GM18508 (cell line): Measurements from ENCODE around the gene DNASE1L2.
A peak's percentile ranks its signal among the peaks of the same experiment; 100 is the strongest.
"Not testable (repeated sequence)": the region's sequence is repeated elsewhere in the genome, so short reads cannot be mapped to it uniquely, and the experiment has no call there.

Experiments used
- ATAC-seq: cut with Tn5 transposase; IDR thresholded peaks from one replicate; pipeline ENCODE4 v1.9.1; 2021; ENCODE audit warnings: moderate number of reproducible peaks; ENCODE audit not compliant: insufficient read depth, unreplicated experiment

Gene DNASE1L2

DNA sequence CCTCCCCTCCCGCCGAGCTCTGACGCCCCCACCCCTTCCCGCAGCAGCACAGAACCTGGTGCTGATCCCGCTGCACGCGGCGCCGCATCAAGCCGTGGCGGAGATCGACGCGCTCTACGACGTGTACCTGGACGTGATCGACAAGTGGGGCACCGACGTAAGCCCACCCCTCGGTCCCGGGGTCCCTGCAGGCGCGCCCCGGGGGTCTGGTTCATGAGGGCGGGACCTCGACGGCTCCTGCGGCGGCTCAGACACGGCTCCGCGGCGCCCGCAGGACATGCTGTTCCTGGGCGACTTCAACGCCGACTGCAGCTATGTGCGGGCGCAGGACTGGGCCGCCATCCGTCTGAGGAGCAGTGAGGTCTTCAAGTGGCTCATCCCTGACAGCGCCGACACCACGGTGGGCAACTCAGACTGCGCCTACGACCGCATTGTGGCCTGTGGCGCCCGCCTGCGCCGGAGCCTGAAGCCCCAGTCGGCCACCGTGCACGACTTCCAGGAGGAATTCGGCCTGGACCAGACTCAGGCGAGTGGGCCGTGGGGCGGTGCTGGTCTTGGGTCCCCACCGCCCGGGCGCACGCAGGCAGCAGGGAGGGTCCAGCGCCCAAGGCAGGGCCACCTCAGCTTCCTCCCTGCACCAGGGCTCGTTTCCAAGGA is 1.4 kb downstream of the DNASE1L2 start:
- ATAC-seq = no peak

GRCh38 chr16:2238150-2238837 is 2.0 kb downstream of the DNASE1L2 start:
- ATAC-seq = no peak

- no peak for ATAC-seq
Measured at GRCh38 chr16:2238838-2239675, 2.8 kb downstream of the DNASE1L2 start.

GRCh38 chr16:2240331-2240730 is 4.1 kb downstream of the DNASE1L2 start:
- ATAC-seq = not testable (repeated sequence)

GRCh38 chr16:2242598-2242997 is 6.4 kb downstream of the DNASE1L2 start:
- ATAC-seq = no peak

- no peak for ATAC-seq
Measured at GRCh38 chr16:2243031-2243528, 6.8 kb downstream of the DNASE1L2 start.

DNA sequence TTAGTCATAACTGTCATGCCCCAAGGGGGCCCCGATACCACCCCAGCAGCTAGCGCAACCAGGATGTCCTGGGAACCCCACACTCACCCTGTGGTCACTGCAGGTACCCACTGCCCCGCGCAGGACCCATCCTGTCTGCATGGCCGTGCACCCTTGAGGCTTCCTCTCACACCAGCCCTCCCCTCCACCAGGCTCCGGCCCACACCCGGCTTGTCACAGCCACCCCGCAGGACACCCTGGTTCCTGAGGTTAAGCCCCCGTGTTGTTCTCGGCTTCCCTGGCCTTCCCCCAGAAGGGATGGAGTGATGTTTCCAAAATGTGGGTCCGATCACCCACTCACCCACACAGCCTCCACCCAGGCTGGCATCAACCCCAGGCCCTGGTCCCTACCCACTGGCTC is 7.5 kb downstream of the DNASE1L2 start:
- no peak for ATAC-seq

DNA sequence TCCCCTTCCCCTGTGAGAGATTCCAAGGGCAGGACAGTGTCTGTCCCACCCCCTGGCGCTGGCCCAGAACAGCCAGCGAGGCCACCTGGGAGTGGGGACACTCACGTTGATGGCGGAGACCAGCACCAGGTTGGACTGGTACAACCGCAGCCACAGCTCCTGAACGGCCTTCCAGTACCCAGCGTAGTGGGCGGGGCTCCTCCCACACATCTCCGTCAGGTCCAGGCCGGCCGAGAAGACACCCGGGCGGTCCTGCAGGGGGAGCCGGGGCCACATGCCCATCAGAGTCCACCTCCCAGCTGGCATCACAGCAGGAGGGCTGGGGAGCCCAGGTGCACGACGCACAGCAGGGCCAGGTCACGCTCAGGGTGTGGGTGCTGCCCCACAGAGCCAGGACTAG is 8.1 kb downstream of the DNASE1L2 start:
- no peak for ATAC-seq

DNA sequence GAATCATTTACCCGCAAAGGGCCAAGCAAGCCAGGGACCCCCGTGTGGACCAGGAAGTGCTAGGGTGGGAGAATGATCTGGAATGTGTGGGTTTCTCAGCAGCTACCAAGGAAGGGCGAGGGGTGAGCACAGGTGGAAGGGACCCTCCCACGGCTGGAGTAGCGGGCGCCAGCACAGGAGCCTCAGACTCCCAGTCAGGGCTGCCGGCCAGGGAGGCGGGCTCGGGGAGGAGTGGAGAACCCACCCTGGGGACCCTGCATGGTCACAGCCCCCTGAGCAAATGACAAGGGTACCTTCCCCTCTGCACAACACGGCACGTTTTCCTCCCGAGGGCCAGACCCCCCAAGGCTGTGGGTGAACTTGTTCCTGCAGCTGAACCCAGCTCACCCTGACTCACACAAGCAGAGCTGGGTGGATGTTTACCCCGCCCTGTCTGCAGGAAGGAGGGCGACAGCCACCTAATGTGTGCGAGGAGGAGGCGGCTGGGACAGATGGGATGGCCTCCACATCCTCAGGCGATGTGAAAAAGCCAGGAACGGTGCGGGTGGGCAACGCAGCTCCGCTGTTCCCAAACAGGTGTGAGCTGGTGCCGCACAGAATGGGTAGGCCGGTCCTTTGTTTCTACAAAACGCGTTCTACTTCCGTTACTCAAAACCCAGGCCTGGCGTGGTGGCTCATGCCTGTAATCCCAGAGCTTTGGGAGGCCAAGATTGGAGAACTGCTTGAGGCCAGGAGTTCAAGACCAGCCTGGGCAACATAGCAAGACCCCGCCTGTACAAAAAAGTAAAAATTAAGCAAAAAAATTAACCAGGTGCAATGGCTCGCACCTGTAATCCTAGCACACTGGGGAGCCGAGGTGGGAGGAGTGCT is 8.9 kb downstream of the DNASE1L2 start:
- ATAC-seq = no peak

- no peak for ATAC-seq
Measured at GRCh38 chr16:2246301-2246885, 10.1 kb downstream of the DNASE1L2 start.

DNA sequence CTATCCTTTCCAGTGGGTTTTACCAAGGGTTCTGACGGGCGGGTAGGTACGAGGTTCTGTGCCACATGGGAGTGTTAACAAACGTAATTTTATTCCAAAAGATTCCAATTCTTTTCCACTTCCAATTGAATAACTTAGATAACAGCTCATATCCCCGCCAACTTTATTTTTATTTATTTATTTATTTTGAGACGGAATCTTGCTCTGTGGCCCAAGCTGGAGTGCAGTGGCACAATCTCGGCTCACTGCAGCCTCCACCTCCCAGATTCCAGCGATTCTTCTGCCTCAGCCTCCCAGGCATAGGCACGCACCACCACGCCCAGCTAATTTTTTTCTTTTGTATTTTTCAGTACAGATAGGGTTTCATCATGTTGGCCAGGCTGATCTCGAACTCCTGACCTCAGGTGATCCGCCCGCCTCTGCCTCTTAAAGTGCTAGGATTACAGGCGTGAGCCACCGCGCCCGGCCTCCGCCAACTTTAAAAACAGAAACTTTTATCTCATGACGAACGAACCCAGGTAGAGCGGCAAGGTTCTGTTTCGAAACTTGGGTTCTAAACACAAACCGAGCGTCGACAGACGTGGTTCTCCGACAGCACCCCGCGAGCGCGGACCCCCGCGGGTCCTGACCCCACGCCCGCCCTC is 14.5 kb downstream of the DNASE1L2 start:
- ATAC-seq = no peak

DNA sequence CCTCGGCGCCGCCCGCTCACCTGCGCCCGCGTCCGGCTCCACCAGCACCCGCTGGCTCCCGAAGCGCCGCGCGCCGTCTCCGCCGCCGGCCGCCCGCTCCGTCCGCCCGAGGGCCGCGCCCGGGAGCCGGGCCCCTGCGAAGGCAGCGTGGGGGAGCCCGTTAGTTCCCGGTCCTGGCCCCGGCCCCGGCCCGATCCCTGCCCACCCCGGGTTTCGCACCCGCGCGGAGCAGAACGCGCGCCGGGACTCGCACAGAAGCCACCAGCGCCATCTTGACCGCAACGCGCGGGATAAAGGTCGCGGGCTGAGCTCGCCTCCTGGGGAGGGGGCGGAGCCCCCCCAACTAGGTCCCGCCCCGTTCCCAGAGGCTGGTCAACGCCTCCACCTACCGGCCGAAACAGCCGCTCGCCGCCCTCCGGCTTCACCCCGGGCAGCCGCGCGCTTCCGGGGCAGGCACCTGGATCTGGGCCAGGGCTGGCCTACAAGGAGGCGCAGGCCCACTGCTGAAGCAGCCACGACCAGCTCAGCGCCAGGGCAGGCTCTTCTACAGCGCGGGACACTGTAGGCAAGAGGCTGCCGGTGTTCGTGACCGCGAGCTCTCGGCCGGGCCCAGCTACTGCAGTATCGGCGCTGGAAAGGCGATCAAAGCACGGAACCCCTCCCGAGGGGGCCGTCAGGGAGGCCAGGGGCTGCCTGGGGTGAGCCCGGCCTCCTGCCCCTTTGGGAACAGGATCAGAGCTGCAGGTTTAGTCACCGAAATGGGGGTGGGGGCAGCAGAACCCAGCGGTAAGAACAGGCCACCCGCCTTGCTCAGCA is 15.3 kb downstream of the DNASE1L2 start, which contains the start of gene ECI1:
Gene ECI1 (minus strand): TSS at position 292 of the 816 bp plus-strand sequence. CDS start 21 bp downstream, at position 271.
- ATAC-seq = peak; percentile 43

DNA sequence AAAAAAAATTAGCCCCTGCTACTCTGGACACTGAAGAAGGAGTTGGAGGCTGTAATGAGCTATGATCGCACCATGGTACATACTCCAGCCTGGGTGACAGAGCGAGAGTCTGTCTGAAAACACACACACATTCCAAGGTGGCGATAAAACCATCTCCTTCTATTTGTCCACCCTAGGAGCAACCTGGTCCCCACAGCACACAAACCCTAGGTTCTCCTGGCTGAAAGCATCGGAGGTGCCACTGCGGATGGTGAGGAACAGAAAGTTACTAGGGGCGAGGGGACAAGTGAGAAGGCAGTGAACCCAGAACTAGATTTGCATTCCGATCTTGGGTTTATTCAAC is 16.5 kb downstream of the DNASE1L2 start:
- no peak for ATAC-seq

GRCh38 chr16:2253293-2253692 is 17.0 kb downstream of the DNASE1L2 start:
- no peak for ATAC-seq

GRCh38 chr16:2256531-2257140 is 20.4 kb downstream of the DNASE1L2 start:
- no peak for ATAC-seq

- no peak for ATAC-seq
Measured at GRCh38 chr16:2257726-2258125, 21.5 kb downstream of the DNASE1L2 start.

- not testable (repeated sequence) for ATAC-seq
Measured at GRCh38 chr16:2258530-2258929, 22.3 kb downstream of the DNASE1L2 start.

DNA sequence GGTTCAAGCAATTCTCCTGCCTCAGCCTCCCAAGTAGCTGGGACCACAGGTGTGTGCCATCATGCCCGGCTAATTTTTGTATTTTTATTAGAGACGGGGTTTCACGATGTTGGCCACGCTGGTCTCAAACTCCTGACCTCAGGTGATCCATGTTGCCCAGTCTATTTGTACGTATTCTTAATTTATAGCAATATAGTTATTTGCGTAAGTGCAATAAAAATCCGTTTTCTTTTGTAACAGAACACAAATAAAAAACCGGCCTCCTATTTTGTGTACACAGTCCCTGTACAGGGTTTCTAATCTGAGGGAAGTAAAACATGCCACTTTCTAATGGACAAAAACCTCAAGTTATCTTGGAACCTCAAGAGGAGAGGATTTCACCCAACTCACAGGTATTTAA is 24.0 kb downstream of the DNASE1L2 start:
- no peak for ATAC-seq
